KOPT-K1 (cell line): ENCODE measurements around the gene TVP23B.
"Not testable (repeated sequence)": the region's sequence is repeated elsewhere in the genome, so short reads cannot be mapped to it uniquely, and the experiment has no call there.

Experiments used
- H3K27ac ChIP-seq: fragments of 200-600 bp; sonication (generic); 2 replicates; pipeline ENCODE4 v1.5.1; 2016; ENCODE audit warnings: antibody characterized with exemption, mild to moderate bottlenecking, low read depth, low read length; ENCODE audit not compliant: poor library complexity, severe bottlenecking
- H3K36me3 ChIP-seq: fragments of 200-600 bp; sonication (generic); 2 replicates; pipeline ENCODE4 v1.5.1; 2017; ENCODE audit warnings: antibody characterized with exemption, mild to moderate bottlenecking, low read length, moderate library complexity; ENCODE audit not compliant: insufficient read depth
- H3K9me3 ChIP-seq: fragments of 200-600 bp; sonication (generic); 2 replicates; pipeline ENCODE4 v1.5.1; 2017; ENCODE audit warnings: antibody characterized with exemption, low read length, mild to moderate bottlenecking; ENCODE audit not compliant: insufficient read depth, poor library complexity, severe bottlenecking

TVP23B gene

GRCh38 chr17:18770572-18770971 is 10.4 kb upstream of the TVP23B start:
- not testable (repeated sequence) for H3K27ac ChIP-seq, H3K9me3 ChIP-seq, H3K36me3 ChIP-seq

GRCh38 chr17:18771066-18771465 is 9.9 kb upstream of the TVP23B start:
- H3K9me3 ChIP-seq, H3K36me3 ChIP-seq, H3K27ac ChIP-seq: not testable (repeated sequence)

- Histone ChIP-seq H3K9me3 (no peaks in the 10 kb centered on the region), H3K36me3 (no peaks in the 10 kb centered on the region), H3K27ac (no peak overlapping the region)
These were observed 8.5 kb upstream of the TVP23B start for GRCh38 chr17:18772471-18772870.

GRCh38 chr17:18781805-18782204 is 822 bp downstream of the TVP23B start:
- H3K9me3 ChIP-seq, H3K36me3 ChIP-seq, H3K27ac ChIP-seq: not testable (repeated sequence)

GRCh38 chr17:18785933-18786332 is 5.0 kb downstream of the TVP23B start:
- H3K36me3 ChIP-seq, H3K27ac ChIP-seq, H3K9me3 ChIP-seq: not testable (repeated sequence)

- not testable (repeated sequence) for H3K27ac ChIP-seq, H3K36me3 ChIP-seq, H3K9me3 ChIP-seq
These were observed 5.9 kb downstream of the TVP23B start for GRCh38 chr17:18786890-18787289.

- H3K27ac ChIP-seq, H3K9me3 ChIP-seq: not testable (repeated sequence)
These were observed 10.4 kb downstream of the TVP23B start for GRCh38 chr17:18791402-18791801.

GRCh38 chr17:18794841-18795240 is 13.9 kb downstream of the TVP23B start:
- H3K27ac ChIP-seq, H3K9me3 ChIP-seq: not testable (repeated sequence)
- H3K36me3 ChIP-seq, result peaks cover 26% of the 10 kb centered on the region

More at GRCh38 chr17:18791402-18791801, 10.4 kb downstream of the TVP23B start:
- H3K36me3 ChIP-seq, result peaks cover 15% of the 10 kb centered on the region

GRCh38 chr17:18796887-18797286 is 15.9 kb downstream of the TVP23B start:
- H3K36me3 ChIP-seq, result peaks cover 36% of the 10 kb centered on the region
- not testable (repeated sequence) for H3K9me3 ChIP-seq

GRCh38 chr17:18803458-18804245 is 22.7 kb downstream of the TVP23B start:
- not testable (repeated sequence) for H3K27ac ChIP-seq, H3K9me3 ChIP-seq
- peaks cover 35% of the 10 kb centered on the region for H3K36me3 ChIP-seq

More at GRCh38 chr17:18796887-18797286, 15.9 kb downstream of the TVP23B start:
- not testable (repeated sequence) for H3K27ac ChIP-seq

GRCh38 chr17:18815924-18816323 is 34.9 kb downstream of the TVP23B start:
- H3K27ac ChIP-seq, H3K36me3 ChIP-seq, H3K9me3 ChIP-seq: not testable (repeated sequence)

GRCh38 chr17:18816489-18817371 is 35.7 kb downstream of the TVP23B start:
- not testable (repeated sequence) for H3K36me3 ChIP-seq, H3K27ac ChIP-seq, H3K9me3 ChIP-seq

GRCh38 chr17:18821430-18821829 is 40.4 kb downstream of the TVP23B start:
- H3K36me3 ChIP-seq, H3K9me3 ChIP-seq, H3K27ac ChIP-seq: not testable (repeated sequence)

- H3K36me3 ChIP-seq, H3K9me3 ChIP-seq, H3K27ac ChIP-seq: not testable (repeated sequence)
These were observed 46.6 kb downstream of the TVP23B start for GRCh38 chr17:18827613-18828012.

GRCh38 chr17:18848501-18848900 is 67.5 kb downstream of the TVP23B start:
- Histone ChIP-seq H3K36me3 (no peaks in the 10 kb centered on the region), H3K27ac (no peak overlapping the region), H3K9me3 (no peaks in the 10 kb centered on the region)
